Measurements from ENCODE around the gene RNF225.
A peak's percentile ranks its signal among the peaks of the same experiment; 100 is the strongest.
"Not testable (repeated sequence)": the region's sequence is repeated elsewhere in the genome, so short reads cannot be mapped to it uniquely, and the experiment has no call there.

The RNF225 gene

DNA sequence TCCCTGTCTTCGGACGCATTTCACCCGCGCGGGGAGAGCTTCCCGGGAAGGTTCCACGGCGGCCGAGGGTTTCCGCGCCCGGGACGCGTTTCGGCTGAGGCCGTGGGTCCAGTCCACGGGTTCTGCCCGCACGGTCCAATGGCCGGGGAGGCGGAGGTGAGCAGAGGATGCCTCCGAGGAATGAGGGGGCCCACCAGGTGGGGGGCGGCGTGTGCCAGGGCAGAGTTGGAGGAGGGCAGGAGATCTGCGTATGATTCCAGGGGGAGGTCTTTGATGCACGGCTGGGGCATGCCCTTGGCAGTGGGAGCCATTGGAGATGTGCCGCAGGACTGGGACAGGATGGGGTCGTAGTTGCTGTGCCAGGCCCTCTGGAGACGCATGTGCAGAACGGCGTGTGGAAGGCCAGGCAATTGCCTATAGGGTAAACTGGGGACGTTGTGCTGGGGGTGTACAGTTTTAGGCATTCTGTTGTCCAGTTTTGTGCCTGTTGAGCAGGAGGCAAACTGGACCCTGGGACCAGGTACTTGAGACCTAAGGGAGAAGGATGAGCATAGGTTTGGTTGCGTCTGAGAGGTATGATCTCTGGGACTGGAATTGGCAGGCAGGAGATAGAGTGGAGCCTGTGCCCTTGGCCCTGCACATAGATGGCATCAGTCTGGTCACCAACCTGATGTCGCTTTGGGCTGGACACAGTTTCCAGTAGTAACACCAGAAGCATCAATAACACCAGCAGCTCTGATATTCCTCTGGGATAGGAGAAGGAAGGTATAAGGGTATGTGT is 13.7 kb downstream of the RNF225 start:
- no peak for DNase-seq (ENCODE audit: low read depth)

DNA sequence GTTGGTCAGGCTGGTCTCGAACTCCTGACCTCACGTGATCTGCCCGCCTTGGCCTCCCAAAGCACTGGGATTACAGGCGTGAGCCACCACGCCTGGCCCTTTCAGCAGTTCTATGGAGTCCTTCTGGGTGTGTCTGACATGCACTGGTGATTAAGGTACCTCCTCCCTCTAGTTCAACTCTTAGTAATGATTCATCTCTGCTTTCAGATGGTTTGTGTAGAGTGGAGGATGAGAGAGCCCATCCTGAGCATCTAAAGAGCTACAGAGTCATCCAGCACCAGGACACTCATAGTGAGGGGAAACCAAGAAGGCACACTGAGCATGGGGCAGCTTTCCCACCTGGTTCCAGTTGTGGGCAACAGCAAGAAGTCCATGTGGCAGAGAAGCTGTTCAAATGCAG is 21.1 kb downstream of the RNF225 start:
- DNase-seq (ENCODE audit: low read depth) = no peak

DNA sequence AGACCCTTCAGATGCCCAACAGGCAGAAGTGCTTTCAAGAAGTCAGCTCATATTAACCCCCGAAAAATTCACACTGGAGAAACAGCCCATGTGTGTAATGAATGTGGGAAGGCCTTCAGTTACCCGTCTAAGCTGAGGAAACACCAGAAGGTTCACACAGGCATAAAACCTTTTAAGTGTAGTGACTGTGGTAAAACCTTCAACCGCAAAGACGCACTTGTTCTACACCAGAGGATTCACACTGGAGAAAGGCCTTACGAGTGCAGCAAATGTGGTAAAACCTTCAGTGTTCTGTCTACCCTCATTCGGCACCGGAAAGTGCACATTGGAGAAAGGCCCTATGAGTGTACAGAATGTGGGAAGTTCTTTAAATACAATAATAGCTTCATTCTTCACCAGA is 21.6 kb downstream of the RNF225 start:
- no peak for DNase-seq (ENCODE audit: low read depth)

DNA sequence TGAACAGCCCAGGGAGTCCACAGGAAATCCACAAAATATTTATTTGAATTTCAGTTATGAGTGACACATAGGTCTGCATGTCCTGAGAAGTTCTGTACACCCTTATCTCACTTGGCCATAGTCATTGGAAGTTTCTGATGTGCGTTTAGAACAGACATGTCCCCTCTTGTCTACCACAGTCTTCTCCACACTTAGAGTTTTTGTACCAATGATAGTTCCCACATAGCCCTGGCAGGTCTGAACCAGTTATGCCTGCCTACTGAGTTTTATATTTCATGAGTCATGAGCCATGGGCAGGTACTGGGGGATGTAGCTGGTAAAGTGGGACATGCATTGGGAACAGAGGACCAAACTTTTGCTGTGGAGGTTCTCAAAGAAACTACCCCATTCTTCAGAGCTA is 33.2 kb downstream of the RNF225 start:
- no peak for DNase-seq (ENCODE audit: low read depth)

DNA sequence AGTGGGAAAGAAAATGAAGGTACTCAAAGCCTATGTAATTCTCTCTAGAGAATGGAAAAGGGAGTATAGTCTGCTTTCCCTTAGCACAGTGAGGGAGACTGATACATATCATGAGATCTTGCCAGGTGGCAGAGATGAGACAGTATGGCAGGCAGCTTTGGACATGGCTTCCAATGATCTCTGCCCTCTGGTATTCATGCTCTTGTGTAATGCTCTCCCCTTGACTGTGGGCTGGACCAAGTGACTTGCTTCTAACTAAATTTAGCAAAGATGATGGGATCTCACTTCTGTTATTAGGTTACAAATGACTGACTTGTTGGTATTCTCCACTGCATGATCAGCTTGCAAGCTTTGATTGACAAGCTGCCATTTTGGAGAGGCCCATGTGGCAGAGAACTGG is 34.3 kb downstream of the RNF225 start:
- no peak for DNase-seq (ENCODE audit: low read depth)

DNA sequence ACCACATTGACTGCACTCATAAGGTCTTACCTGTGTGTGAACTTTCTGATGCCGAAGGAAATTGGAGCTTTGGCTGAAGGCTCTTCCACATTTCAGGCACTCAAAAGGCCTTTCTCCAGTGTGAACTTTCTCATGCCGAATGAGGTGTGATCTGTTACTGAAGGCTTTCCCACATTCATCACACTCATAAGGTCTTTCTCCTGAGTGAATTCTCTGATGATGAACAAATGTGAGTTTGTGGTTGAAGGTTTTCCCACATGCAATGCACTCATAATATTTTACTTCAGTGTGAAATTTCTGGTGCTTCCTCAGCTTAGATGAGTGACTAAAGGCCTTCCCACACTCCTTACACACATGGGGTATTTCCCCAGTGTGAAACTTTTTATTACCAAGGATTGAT is 38.8 kb downstream of the RNF225 start:
- DNase-seq (ENCODE audit: low read depth) = no peak

DNA sequence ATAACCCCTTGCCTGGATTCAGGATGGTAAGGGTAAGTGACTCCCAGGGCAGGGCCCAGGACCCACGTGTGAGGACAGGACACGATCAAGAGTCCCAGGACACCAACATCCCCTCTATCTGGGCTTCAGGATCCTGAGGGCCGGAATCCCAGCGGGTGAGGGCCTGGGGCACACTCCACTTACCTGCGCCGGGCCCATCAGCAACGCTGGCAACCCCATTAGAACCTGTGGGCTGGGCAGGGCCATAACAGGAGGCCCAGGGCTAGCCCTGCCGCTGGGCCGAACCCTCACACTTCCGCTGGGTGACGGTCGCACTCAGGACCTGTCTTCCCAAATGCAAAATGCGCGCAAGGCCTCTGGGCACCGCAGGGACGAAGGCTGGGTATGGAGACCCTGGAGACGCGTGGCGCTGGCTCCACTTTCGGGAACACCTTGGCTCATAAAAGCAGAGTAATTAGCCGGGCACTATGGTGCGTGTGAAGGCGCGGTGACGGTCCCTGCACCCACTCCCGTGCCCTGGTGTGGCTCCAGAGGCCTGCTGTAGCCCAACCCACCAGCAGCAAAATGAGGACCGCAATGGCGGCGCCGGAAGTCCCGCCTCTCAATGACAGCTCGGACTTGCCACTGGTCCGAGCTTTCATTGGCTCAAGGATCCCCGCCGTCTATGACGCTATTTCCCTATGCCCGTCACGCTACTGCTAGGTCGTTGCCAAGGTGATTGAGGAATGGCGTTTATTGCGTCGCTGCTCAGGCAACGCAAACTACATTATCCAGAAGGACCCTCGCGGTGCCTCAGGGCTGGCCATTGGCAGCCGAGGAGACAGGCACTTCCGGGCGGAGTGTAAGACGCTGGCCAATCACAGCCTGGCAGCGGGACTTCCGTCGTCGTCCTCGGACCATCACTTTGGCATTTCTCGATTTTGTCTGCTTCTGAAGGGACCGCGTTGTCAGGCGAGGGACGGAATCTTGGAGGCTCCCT is 44.4 kb downstream of the RNF225 start, which contains the start of gene ZNF132:
Gene ZNF132, minus strand, starts transcription at position 578 of the 979 bp plus-strand sequence. Its CDS starts 332 bp downstream, at position 246.
- DNase-seq (ENCODE audit: low read depth) = peak; percentile 91

DNA sequence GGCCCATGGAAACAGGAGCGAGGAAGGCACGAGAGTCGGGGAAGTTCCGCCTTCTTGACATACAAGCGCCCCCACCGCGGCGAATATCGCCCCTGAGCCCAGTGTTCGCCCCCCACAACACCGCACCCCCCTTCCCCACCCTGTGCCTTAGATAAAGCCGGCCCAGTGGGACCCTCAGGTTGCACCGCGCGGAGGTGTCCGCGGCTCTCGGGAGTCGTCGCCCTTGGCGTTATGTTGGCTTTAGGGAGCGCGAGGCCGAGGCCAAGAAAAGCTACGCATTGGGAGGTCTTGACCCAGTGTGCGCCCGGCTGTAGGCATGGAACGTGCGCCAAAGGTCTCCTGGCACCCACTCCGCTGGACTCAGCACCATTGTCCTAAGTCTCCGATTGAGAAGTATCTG is 45.1 kb downstream of the RNF225 start:
- no peak for DNase-seq (ENCODE audit: low read depth)

DNA sequence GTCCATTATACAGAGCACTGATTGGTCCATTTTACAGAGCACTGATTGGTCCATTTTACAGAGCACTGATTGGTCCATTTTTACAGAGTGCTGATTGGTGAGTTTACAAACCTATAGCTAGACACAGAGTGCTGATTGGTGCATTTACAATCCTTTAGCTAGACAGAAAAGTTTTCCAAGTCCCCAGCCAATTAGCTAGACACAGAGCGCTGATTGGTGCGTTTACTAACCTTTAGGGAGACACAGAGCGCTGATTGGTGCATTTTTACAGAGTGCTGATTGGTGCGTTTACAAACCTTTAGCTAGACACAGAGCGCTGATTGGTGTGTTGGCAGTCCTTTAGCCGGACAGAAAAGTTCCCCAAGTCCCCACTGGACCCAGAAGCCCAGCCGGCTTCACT is 47.5 kb downstream of the RNF225 start:
- not testable (repeated sequence) for DNase-seq (ENCODE audit: low read depth)
